ENCODE results near the gene NRG2.

Gene NRG2

DNA sequence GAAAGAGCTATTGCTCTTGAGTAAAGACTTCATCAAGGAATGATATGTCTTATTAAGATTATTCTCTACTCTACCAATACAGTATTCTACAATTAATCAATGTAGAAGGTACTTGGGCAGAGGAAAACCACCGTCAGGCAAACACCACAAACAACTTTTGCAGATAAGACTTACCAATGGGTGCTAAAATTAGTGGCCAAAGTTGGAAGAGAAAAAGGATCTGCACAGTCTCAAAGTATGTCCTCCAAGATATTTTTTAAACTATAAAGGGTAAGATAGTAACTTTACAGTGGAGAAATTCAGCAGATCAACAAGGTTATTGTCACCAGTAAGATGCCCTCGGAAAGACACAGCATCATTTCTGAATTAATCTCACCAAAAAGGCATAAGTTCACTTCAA, 38.9 kb downstream of the NRG2 start:
- H3K4me3 ChIP-seq (ENCODE audit: low read depth, low read length): no peak overlapping the region

DNA sequence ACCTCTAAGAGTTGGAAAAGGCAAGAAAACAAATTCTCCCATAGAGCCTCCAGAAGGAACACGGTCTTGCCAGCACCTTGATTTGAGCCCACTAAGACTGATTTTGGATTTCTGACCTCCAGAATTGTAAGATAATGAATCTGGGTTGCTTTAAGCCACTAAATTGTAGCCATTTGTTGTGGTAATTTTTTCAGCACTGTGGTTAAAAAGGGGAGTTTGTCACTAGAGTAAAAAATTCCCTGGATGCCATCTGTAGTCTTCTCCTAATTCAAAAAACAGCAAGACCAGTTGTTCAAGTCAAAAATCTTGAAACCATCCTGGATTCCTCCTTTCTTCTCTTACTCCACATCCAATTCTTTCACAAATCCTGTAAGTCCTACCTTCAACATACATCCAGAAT, 39.6 kb downstream of the NRG2 start:
- H3K27me3 ChIP-seq (ENCODE audit: control insufficient read depth, insufficient read depth, low read length): peaks cover 8% of the 10 kb centered on the region
- H3K36me3 ChIP-seq (ENCODE audit: control insufficient read depth, insufficient read depth, low read length): no peaks in the 10 kb centered on the region
- no peaks in the 10 kb centered on the region for H3K9me3 ChIP-seq (ENCODE audit: control insufficient read depth, insufficient read depth, low read length)
- no peak overlapping the region for H3K9ac ChIP-seq (ENCODE audit: low read depth, low read length)
- no peak overlapping the region for H3K4me3 ChIP-seq (ENCODE audit: low read depth, low read length)
- no peaks in the 10 kb centered on the region for H3K4me1 ChIP-seq (ENCODE audit: control insufficient read depth, insufficient read depth, low read length)

More for the DNA sequence above, 38.9 kb downstream of the NRG2 start:
- Histone ChIP-seq H3K27me3 (ENCODE audit: control insufficient read depth, insufficient read depth, low read length) (peaks cover 5% of the 10 kb centered on the region), H3K9ac (ENCODE audit: low read depth, low read length) (no peak overlapping the region), H3K4me1 (ENCODE audit: control insufficient read depth, insufficient read depth, low read length) (no peaks in the 10 kb centered on the region), H3K36me3 (ENCODE audit: control insufficient read depth, insufficient read depth, low read length) (no peaks in the 10 kb centered on the region), H3K9me3 (ENCODE audit: control insufficient read depth, insufficient read depth, low read length) (no peaks in the 10 kb centered on the region)

DNA sequence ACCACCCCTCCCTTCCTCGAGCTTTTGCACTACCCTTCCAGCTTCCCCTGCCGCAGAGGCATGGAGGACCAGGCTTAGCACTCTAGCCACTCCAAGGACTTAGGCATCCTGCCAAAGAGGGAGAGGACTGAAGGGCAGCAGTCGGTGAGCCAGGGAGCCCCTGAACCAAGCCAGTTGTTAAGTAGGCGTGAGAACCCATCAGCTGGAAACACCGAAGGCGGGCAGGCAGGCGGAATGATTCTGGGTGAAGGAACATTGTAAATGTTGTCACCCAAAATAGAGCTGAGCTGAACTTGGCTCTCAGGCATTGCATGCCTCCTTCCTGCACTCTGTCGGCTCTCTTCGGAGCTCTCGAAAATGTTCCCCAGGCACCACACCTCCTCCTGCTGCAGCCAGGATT, 42.8 kb downstream of the NRG2 start:
- H3K27me3 ChIP-seq (ENCODE audit: control insufficient read depth, insufficient read depth, low read length): peaks cover 3% of the 10 kb centered on the region
- H3K4me1 ChIP-seq (ENCODE audit: control insufficient read depth, insufficient read depth, low read length): no peaks in the 10 kb centered on the region
- H3K9me3 ChIP-seq (ENCODE audit: control insufficient read depth, insufficient read depth, low read length): no peaks in the 10 kb centered on the region
- H3K4me3 ChIP-seq (ENCODE audit: low read depth, low read length): no peak overlapping the region
- H3K9ac ChIP-seq (ENCODE audit: low read depth, low read length): no peak overlapping the region
- no peaks in the 10 kb centered on the region for H3K36me3 ChIP-seq (ENCODE audit: control insufficient read depth, insufficient read depth, low read length)

DNA sequence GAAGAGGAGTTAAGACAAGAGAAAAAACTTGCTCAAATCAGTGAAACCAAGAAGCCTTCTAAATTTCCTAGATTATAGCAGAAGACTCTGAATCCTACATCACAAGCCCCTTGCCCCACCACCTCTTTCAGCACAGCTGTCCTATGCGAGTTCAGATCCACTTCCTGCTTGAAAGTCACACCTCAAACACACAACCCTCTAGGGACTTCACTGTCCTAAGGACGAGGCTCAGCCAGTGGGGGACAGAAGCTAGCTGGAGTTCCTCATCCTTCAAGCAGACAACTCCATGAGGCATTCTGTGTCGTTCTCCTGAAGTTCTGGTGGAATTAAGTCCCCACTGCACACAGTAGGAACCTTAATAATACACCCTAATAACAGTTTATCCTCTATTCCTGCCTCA, 44.3 kb downstream of the NRG2 start:
- H3K4me1 ChIP-seq (ENCODE audit: control insufficient read depth, insufficient read depth, low read length): no peaks in the 10 kb centered on the region
- H3K9ac ChIP-seq (ENCODE audit: low read depth, low read length): no peak overlapping the region
- H3K27me3 ChIP-seq (ENCODE audit: control insufficient read depth, insufficient read depth, low read length): peaks cover 3% of the 10 kb centered on the region
- H3K4me3 ChIP-seq (ENCODE audit: low read depth, low read length): no peak overlapping the region
- H3K36me3 ChIP-seq (ENCODE audit: control insufficient read depth, insufficient read depth, low read length): no peaks in the 10 kb centered on the region
- no peaks in the 10 kb centered on the region for H3K9me3 ChIP-seq (ENCODE audit: control insufficient read depth, insufficient read depth, low read length)

DNA sequence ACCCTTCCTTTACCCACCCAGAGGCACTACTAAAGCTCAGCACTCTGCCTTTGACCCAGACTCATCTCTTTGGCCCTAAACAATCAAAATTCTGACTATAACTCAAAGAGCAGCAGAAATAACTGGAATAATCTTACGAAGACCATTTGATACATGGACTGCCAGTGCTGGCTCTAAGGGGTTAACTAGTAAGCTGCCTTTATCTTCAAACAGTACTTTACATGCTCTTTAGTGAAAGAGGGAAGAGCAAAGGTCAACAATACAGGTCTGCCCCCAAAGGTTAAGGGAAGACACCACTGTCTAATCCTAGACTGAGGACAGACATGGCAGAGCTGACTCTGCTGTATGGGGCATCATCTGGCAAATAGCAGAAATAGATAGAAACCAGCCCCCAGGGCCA, 45.8 kb downstream of the NRG2 start:
- H3K9me3 ChIP-seq (ENCODE audit: control insufficient read depth, insufficient read depth, low read length): no peaks in the 10 kb centered on the region
- no peaks in the 10 kb centered on the region for H3K36me3 ChIP-seq (ENCODE audit: control insufficient read depth, insufficient read depth, low read length)
- H3K9ac ChIP-seq (ENCODE audit: low read depth, low read length): no peak overlapping the region
- no peaks in the 10 kb centered on the region for H3K4me1 ChIP-seq (ENCODE audit: control insufficient read depth, insufficient read depth, low read length)
- peaks cover 3% of the 10 kb centered on the region for H3K27me3 ChIP-seq (ENCODE audit: control insufficient read depth, insufficient read depth, low read length)
- no peak overlapping the region for H3K4me3 ChIP-seq (ENCODE audit: low read depth, low read length)

DNA sequence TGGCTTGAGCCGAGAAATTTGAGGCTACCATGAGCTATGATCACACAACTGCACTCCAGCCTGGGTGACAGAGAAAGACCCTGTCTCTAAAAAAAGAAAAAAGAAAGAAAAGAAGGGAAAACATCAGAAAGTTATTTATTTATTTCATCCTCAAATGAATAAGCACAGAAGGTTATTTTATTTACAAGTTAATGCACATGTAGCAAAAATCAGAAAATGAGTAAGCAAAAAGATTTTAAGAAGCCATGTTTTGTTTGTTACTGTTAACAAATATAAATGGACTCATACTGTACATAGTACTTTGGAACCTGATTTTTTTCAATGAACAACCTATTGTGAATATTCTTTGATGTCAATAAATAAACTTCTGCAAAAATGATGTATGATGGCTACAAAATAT, 47.2 kb downstream of the NRG2 start:
- Histone ChIP-seq H3K4me3 (ENCODE audit: low read depth, low read length) (no peak overlapping the region), H3K9ac (ENCODE audit: low read depth, low read length) (no peak overlapping the region), H3K4me1 (ENCODE audit: control insufficient read depth, insufficient read depth, low read length) (no peaks in the 10 kb centered on the region), H3K27me3 (ENCODE audit: control insufficient read depth, insufficient read depth, low read length) (peaks cover 3% of the 10 kb centered on the region), H3K9me3 (ENCODE audit: control insufficient read depth, insufficient read depth, low read length) (no peaks in the 10 kb centered on the region), H3K36me3 (ENCODE audit: control insufficient read depth, insufficient read depth, low read length) (no peaks in the 10 kb centered on the region)

DNA sequence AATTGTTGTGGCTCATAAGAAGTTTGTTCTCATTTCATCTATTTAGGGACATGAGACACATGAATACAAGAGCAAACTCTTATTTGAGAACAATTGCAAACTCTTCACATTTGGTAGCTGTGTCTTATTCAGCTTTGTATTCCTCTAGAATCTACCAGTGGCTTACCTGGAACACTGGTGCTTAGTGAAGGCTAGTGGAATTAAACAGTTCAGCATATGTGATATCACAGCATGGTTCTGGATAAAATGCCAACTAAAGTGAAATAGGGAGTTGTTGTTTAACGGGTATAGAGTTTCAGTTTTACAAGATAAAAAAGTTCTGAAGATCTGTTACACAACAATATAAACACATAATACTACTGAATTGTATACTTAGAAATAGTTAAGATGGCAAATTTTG, 48.9 kb downstream of the NRG2 start:
- peaks cover 3% of the 10 kb centered on the region for H3K27me3 ChIP-seq (ENCODE audit: control insufficient read depth, insufficient read depth, low read length)
- H3K9me3 ChIP-seq (ENCODE audit: control insufficient read depth, insufficient read depth, low read length): no peaks in the 10 kb centered on the region
- H3K4me1 ChIP-seq (ENCODE audit: control insufficient read depth, insufficient read depth, low read length): no peaks in the 10 kb centered on the region
- no peak overlapping the region for H3K4me3 ChIP-seq (ENCODE audit: low read depth, low read length)
- H3K36me3 ChIP-seq (ENCODE audit: control insufficient read depth, insufficient read depth, low read length): no peaks in the 10 kb centered on the region
- H3K9ac ChIP-seq (ENCODE audit: low read depth, low read length): no peak overlapping the region

DNA sequence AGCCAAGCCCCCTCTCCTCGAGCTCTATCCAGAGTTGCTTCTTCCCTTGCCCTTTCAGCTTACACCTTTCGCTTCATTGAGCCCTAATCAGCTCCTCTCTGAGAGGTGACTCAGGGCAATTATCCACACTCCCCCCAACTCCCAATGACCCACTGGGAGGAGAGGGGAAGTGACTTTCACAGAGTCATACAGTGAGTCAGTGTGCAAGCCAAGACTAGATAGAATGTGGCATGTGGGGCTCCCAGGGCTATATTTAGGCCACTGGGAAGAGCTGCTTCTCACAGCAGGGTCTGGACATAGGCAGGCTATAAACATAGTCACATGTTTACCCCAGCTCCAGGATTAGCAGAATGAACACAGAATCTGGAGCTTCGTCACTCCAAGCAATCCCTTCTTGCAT, 57.4 kb downstream of the NRG2 start:
- H3K9ac ChIP-seq (ENCODE audit: low read depth, low read length): no peak overlapping the region
- H3K4me3 ChIP-seq (ENCODE audit: low read depth, low read length): no peak overlapping the region
- H3K4me1 ChIP-seq (ENCODE audit: control insufficient read depth, insufficient read depth, low read length): no peaks in the 10 kb centered on the region
- no peaks in the 10 kb centered on the region for H3K27me3 ChIP-seq (ENCODE audit: control insufficient read depth, insufficient read depth, low read length)
- no peaks in the 10 kb centered on the region for H3K36me3 ChIP-seq (ENCODE audit: control insufficient read depth, insufficient read depth, low read length)
- no peaks in the 10 kb centered on the region for H3K9me3 ChIP-seq (ENCODE audit: control insufficient read depth, insufficient read depth, low read length)

DNA sequence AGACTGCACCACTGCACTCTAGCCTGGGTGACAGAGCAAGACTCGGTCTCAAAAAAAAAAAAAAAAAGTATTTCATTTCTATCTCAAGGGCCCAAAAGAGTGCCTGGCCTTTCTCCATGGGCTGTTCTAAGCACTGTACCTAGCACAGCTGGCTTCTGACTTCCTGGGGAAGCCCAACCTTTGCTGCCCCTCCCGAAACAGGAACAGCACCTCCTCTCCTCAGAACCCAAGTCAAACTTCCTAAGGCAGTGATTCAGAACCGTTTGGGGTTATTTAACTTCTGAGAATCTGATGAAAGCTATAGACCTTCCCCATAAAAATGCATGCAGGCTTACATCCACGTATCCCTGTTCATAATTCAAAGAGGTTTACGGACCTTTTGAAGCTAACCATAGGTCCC, 57.8 kb downstream of the NRG2 start:
- H3K4me1 ChIP-seq (ENCODE audit: control insufficient read depth, insufficient read depth, low read length): no peaks in the 10 kb centered on the region
- H3K4me3 ChIP-seq (ENCODE audit: low read depth, low read length): no peak overlapping the region
- no peaks in the 10 kb centered on the region for H3K27me3 ChIP-seq (ENCODE audit: control insufficient read depth, insufficient read depth, low read length)
- no peaks in the 10 kb centered on the region for H3K36me3 ChIP-seq (ENCODE audit: control insufficient read depth, insufficient read depth, low read length)
- no peak overlapping the region for H3K9ac ChIP-seq (ENCODE audit: low read depth, low read length)
- no peaks in the 10 kb centered on the region for H3K9me3 ChIP-seq (ENCODE audit: control insufficient read depth, insufficient read depth, low read length)

DNA sequence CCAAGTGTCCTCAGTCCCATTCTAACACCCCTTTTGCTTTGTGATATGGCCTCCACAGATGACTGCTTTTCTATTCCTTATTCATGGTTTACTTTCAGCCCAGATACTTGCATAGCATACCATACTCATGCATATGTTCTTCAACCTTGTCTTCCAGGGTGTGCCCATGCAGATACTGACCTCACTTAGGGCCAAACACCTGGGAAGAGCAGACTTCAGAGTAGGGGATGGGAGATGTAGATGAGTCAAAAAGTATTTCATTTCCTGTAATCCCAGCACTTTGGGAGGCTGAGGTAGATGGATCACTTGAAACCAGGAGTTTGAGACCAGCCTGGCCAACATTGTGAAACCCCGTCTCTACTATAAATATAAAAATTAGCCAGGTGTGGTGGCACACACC, 58.3 kb downstream of the NRG2 start:
- Histone ChIP-seq H3K27me3 (ENCODE audit: control insufficient read depth, insufficient read depth, low read length) (no peaks in the 10 kb centered on the region), H3K36me3 (ENCODE audit: control insufficient read depth, insufficient read depth, low read length) (no peaks in the 10 kb centered on the region), H3K4me1 (ENCODE audit: control insufficient read depth, insufficient read depth, low read length) (no peaks in the 10 kb centered on the region), H3K9me3 (ENCODE audit: control insufficient read depth, insufficient read depth, low read length) (no peaks in the 10 kb centered on the region), H3K9ac (ENCODE audit: low read depth, low read length) (no peak overlapping the region), H3K4me3 (ENCODE audit: low read depth, low read length) (no peak overlapping the region)

DNA sequence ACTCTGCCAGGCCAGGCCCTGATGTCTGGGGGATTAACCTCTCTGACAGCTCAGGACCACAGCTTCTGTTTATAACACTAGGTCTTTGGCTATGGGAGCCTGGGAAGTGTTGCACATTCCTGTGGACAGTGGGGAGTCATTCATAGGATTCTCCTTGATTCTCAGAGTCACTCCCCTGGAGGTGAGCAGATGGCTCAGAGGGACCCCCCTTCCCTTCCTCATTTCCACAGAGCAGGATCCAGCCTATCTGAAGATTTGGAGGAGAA, 60.2 kb downstream of the NRG2 start:
- Histone ChIP-seq H3K9me3 (ENCODE audit: control insufficient read depth, insufficient read depth, low read length) (no peaks in the 10 kb centered on the region), H3K4me1 (ENCODE audit: control insufficient read depth, insufficient read depth, low read length) (no peaks in the 10 kb centered on the region), H3K4me3 (ENCODE audit: low read depth, low read length) (no peak overlapping the region), H3K9ac (ENCODE audit: low read depth, low read length) (no peak overlapping the region), H3K36me3 (ENCODE audit: control insufficient read depth, insufficient read depth, low read length) (no peaks in the 10 kb centered on the region), H3K27me3 (ENCODE audit: control insufficient read depth, insufficient read depth, low read length) (no peaks in the 10 kb centered on the region)

DNA sequence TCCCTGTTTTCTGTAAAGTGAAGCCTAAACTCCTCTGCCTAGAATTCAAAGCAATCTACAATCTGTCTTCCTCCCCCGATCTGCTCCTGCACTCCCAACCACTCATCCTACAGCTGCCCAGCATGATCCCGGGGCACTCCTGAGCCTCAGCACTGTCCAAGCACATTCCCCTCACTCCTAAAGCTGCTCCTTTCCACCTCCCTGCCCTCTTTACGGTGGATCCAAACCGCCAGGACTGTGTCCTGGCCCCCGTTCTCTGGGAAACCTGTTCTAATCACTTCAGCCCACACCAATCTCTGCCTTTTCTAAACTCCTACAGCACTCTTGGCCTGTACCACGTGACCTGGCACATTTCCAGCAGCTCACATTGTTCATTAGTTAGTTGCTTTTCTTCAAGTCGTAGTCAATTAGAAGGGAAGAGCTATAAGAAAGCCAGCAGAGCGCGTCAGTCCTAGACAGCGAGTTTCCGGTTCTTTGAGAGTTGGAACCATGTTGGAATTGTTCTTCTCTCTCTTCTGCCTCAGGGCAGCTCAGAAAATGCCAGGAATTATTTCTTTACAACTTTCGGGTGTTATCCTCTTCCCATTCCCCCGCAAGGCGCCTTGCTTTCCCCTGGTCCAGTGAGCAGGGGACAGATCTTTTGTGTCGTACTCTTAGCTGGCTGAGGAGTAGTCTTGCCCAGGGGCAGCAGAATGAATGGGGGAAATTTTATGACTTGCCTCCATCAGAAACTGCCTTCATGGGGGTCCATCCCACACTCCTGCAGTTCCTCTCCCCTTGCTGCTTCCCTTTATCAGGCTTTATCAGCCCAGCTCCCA, 60.7 kb downstream of the NRG2 start:
- Histone ChIP-seq H3K27me3 (ENCODE audit: control insufficient read depth, insufficient read depth, low read length) (no peaks in the 10 kb centered on the region), H3K4me1 (ENCODE audit: control insufficient read depth, insufficient read depth, low read length) (no peaks in the 10 kb centered on the region), H3K9me3 (ENCODE audit: control insufficient read depth, insufficient read depth, low read length) (no peaks in the 10 kb centered on the region), H3K4me3 (ENCODE audit: low read depth, low read length) (no peak overlapping the region), H3K36me3 (ENCODE audit: control insufficient read depth, insufficient read depth, low read length) (no peaks in the 10 kb centered on the region), H3K9ac (ENCODE audit: low read depth, low read length) (no peak overlapping the region)
